ENCODE measurements around the gene CCDC54. TPM values are rescaled to one million over a fixed set of nuclear protein-coding genes. Genes with fewer than 3 reads are reported as not detected.

The CCDC54 gene
- total RNA-seq, 1 experiment from 2014 or later: not detected

GRCh38 chr3:107375682-107376081, 1.6 kb upstream of the CCDC54 start:
- DNase-seq: no peak
- no peaks in the 10 kb centered on the region; the same call in 1 of the 2 replicates for H3K9me3 ChIP-seq

GRCh38 chr3:107382631-107383030, 5.4 kb downstream of the CCDC54 start:
- Histone ChIP-seq H3K27me3 (no peaks in the 10 kb centered on the region), H3K36me3 (no peaks in the 10 kb centered on the region), H3K9me3 (no peaks in the 10 kb centered on the region), H3K4me3 (no peak overlapping the region)
- no peak for DNase-seq

More at GRCh38 chr3:107375682-107376081, 1.6 kb upstream of the CCDC54 start:
- Histone ChIP-seq H3K4me3 (no peak overlapping the region), H3K27me3 (no peaks in the 10 kb centered on the region), H3K36me3 (no peaks in the 10 kb centered on the region)

GRCh38 chr3:107384428-107384827, 7.2 kb downstream of the CCDC54 start:
- DNase-seq: no peak
- Histone ChIP-seq H3K27me3 (no peaks in the 10 kb centered on the region), H3K9me3 (no peaks in the 10 kb centered on the region), H3K36me3 (no peaks in the 10 kb centered on the region), H3K4me3 (no peak overlapping the region)

GRCh38 chr3:107384907-107385306, 7.7 kb downstream of the CCDC54 start:
- H3K36me3 ChIP-seq: no peaks in the 10 kb centered on the region
- no peaks in the 10 kb centered on the region for H3K27me3 ChIP-seq
- H3K9me3 ChIP-seq: no peaks in the 10 kb centered on the region
- DNase-seq: no peak
- H3K4me3 ChIP-seq: no peak overlapping the region

GRCh38 chr3:107387555-107387954, 10.3 kb downstream of the CCDC54 start:
- no peaks in the 10 kb centered on the region for H3K27me3 ChIP-seq
- H3K36me3 ChIP-seq: no peaks in the 10 kb centered on the region
- H3K9me3 ChIP-seq: no peaks in the 10 kb centered on the region
- no peak for DNase-seq
- no peak overlapping the region for H3K4me3 ChIP-seq

GRCh38 chr3:107392549-107393165, 15.4 kb downstream of the CCDC54 start:
- H3K27me3 ChIP-seq: no peaks in the 10 kb centered on the region
- no peaks in the 10 kb centered on the region for H3K36me3 ChIP-seq
- H3K4me3 ChIP-seq: no peak overlapping the region
- H3K9me3 ChIP-seq: no peaks in the 10 kb centered on the region
- peak; percentile 52 for DNase-seq

DNA sequence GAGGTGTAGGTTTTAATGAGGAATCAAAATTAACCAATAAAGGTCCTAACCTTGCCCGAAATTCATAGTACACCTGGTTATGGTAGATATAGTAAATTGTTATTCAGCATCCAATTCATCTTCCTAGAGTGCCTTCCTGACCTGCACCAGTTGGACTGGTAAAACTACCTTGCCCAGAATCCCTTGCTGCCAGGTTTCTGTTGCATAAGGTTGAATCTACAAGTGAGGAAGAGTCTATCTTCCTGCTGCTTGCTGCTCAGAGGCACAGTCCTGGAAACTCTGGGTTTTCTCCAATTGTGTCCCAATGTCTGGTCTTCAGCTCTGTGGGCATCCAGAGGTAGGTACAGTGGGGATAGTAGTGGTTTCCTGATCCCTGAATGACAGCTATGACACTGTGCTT, 17.3 kb downstream of the CCDC54 start:
- DNase-seq: no peak
- no peaks in the 10 kb centered on the region for H3K27me3 ChIP-seq
- no peak overlapping the region for H3K4me3 ChIP-seq
- no peaks in the 10 kb centered on the region for H3K36me3 ChIP-seq
- H3K9me3 ChIP-seq: no peaks in the 10 kb centered on the region

- Histone ChIP-seq H3K27me3 (no peaks in the 10 kb centered on the region), H3K9me3 (no peaks in the 10 kb centered on the region), H3K4me3 (no peak overlapping the region), H3K36me3 (no peaks in the 10 kb centered on the region)
- DNase-seq: no peak
Measured at GRCh38 chr3:107395066-107395465, 17.8 kb downstream of the CCDC54 start.

DNA sequence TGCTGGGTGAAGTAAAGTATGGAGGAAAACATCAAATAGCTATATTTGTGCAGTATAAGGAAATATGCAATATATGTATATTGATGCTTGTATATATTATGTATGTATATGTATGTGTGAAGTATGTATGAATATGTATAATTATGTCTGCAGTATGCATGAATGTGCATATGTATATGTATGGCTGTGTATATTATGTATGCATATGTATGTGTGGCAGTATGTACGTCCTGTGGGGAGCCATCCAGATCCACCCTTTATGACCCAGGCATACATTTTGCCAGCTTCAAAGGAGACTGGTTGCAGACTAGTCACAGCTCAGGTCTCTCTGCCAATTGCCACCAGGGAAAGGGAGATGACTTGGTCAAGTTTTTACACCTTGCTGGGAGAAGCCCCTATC, 24.1 kb downstream of the CCDC54 start:
- H3K36me3 ChIP-seq: no peaks in the 10 kb centered on the region
- no peaks in the 10 kb centered on the region for H3K27me3 ChIP-seq
- H3K9me3 ChIP-seq: no peaks in the 10 kb centered on the region
- DNase-seq: no peak
- no peak overlapping the region for H3K4me3 ChIP-seq

DNA sequence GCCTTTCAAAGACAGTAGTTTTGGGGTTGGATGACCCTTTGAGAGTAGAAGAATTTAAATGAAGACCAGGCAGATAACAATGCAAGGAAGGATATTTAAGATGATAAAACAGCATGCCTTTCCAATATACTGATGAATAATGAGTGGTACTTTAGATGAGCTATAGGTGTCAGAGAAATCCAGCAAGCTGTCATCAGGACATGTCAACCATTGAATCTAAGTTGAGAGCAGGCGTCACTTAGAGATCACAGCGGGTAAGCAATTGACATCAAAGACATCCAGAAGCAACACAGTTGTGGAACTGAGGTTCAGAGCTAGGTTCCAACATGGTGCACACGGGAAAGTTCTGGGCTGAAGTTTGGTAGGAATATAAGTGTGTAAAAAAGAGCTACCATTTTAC, 25.0 kb downstream of the CCDC54 start:
- H3K27me3 ChIP-seq: no peaks in the 10 kb centered on the region
- no peak overlapping the region for H3K4me3 ChIP-seq
- no peaks in the 10 kb centered on the region for H3K9me3 ChIP-seq
- no peaks in the 10 kb centered on the region for H3K36me3 ChIP-seq
- DNase-seq: no peak

DNA sequence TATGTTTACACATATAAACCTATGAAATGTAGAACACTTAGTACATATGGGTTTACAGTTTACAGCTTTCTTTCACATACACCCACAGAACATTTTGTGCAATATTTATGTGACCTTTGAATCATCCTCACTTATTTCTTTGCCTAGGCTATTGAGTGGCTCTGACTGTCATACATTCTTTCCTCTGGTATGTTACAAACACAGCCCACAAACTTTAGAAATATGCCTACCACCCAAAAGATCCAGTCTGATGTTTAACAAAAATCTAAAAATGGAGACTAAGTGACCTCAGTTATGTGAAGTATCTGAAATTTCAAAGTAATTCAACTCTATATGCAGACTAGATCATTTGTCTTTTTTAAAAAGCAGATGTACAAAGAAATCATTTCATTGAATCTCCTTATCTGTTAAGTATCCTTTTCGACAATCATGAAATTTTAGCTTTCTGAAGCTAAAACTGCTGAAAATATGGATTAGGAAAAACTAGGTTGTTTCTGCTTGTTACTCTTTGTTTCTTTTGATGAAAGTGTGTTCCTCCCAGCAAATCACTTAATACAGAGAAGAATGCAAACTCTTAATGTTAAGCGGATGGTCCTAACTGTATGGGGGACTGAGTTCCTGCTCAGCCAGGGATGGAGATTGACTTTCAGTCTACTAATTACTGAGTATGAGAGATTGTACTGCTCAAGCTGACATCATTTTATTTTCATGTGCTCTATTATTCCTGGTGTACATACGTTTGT, 27.7 kb downstream of the CCDC54 start:
- no peaks in the 10 kb centered on the region for H3K36me3 ChIP-seq
- DNase-seq: no peak
- no peaks in the 10 kb centered on the region for H3K27me3 ChIP-seq
- peaks cover 3% of the 10 kb centered on the region for H3K9me3 ChIP-seq
- no peak overlapping the region for H3K4me3 ChIP-seq

DNA sequence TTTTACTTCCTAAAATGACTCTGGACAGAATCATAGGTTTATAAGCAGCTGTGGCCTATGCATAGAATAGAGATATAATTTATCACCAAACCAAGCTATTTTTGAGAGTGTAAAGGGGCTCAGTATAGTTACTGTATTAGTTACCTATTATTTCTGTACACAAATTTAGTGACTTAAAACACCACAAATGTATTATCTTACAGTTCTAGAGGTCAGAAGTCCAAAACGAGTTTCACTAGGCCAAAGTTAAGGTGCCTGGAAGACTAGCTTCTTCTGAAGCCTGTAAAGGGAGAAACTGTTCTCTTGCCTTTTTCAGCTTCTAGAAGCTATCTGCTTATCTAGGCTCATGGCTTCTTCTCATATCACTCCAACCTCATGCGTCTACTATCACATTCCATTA, 30.1 kb downstream of the CCDC54 start:
- DNase-seq: no peak
- H3K4me3 ChIP-seq: no peak overlapping the region

DNA sequence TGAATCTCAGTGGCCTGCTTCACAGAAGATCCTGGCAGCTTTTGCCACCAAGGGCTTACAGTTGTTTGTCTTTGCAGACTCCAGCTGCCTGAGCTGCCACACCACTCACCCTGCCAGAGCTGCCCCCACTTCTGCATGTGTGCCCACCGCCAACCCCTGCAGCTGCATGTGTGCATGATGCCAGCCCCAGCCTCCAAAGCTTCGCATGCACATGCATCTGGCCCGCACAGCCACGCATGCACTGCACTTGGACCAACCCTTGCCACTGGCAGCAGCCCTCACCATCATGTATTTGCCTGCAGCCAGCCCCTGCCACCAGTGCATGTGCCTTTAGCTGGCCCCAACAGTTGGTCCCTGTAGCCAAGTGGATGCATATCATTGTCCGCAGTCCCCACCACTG, 31.3 kb downstream of the CCDC54 start:
- Histone ChIP-seq H3K27me3 (no peaks in the 10 kb centered on the region), H3K9me3 (peaks cover 8% of the 10 kb centered on the region), H3K4me3 (no peak overlapping the region), H3K36me3 (no peaks in the 10 kb centered on the region)
- no peak for DNase-seq

More for the DNA sequence above, 30.1 kb downstream of the CCDC54 start:
- H3K9me3 ChIP-seq: peaks cover 8% of the 10 kb centered on the region
- no peaks in the 10 kb centered on the region for H3K36me3 ChIP-seq
- no peaks in the 10 kb centered on the region for H3K27me3 ChIP-seq

DNA sequence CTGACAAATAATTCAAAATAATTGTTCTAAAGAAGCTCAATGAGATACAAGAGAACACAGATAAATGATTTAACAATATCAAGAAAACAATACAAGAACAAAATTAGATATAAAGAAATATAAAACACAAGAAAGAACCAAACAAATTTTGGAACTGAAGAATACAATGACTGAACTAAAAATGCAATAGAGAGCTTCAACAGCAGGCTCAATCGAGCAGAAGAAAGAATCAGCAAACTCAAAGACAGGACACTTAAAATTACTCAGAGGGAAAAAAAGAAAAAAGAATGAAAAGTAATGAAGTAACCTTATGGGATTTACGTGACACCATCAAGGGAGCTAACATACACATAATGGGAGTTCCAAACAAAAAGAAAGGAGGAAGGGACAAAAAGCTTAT, 32.1 kb downstream of the CCDC54 start:
- Histone ChIP-seq H3K9me3 (peaks cover 8% of the 10 kb centered on the region), H3K4me3 (no peak overlapping the region), H3K27me3 (no peaks in the 10 kb centered on the region), H3K36me3 (no peaks in the 10 kb centered on the region)
- DNase-seq: no peak

- no peaks in the 10 kb centered on the region for H3K36me3 ChIP-seq
- H3K4me3 ChIP-seq: no peak overlapping the region
- no peak for DNase-seq
- peaks cover 8% of the 10 kb centered on the region for H3K9me3 ChIP-seq
- no peaks in the 10 kb centered on the region for H3K27me3 ChIP-seq
Measured at GRCh38 chr3:107410606-107411005, 33.4 kb downstream of the CCDC54 start.

DNA sequence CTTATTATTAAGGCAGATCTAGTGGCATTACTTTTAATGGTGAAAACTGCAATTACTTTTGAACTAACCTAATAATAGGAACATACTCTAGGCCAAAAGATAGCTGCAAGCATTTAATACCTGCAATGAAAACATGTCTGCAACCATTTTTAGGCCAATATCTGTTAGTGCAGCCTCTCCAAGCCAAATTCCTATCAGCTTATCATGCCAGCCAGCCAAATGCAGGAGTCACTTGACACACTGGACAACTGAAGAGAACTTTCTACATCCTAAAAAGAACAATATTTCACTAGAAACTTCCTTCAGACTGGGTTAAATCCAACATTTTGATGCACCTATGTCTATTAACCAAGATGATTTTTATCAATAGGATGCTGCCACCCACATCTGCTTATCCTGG, 33.8 kb downstream of the CCDC54 start:
- Histone ChIP-seq H3K36me3 (no peaks in the 10 kb centered on the region), H3K4me3 (no peak overlapping the region), H3K27me3 (no peaks in the 10 kb centered on the region), H3K9me3 (peaks cover 8% of the 10 kb centered on the region)
- DNase-seq: no peak

DNA sequence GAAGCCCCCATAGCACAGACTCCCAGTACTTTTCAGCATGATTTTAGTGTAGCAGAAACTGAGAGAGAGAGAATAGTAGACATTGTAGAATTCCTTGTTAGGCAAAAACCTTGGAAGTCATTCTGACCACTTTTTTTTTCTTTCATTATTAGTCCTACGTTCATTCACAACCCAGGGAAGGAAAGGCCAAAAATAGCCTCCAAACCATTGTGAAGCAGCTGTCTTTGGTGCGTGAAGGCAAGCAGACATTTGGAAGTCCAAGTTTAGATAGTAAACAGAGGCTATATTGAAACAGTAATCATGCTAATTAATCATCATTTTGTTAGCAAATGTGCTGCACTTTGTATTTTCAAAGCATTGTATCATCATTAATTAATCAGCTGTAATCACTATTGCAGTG, 34.5 kb downstream of the CCDC54 start:
- Histone ChIP-seq H3K9me3 (peaks cover 8% of the 10 kb centered on the region), H3K36me3 (no peaks in the 10 kb centered on the region), H3K4me3 (no peak overlapping the region), H3K27me3 (no peaks in the 10 kb centered on the region)
- no peak for DNase-seq

GRCh38 chr3:107412376-107412775, 35.1 kb downstream of the CCDC54 start:
- peaks cover 8% of the 10 kb centered on the region for H3K9me3 ChIP-seq
- no peak overlapping the region for H3K4me3 ChIP-seq
- no peaks in the 10 kb centered on the region for H3K36me3 ChIP-seq
- peak; percentile 10 for DNase-seq
- no peaks in the 10 kb centered on the region for H3K27me3 ChIP-seq

All from MG63 (cell line).